Activated B cell treated with CpG ODN at 0.5 μM for 24 hours (primary cell): ENCODE measurements around the gene B3GNT8. TPM values are rescaled to one million over a fixed set of nuclear protein-coding genes. Genes with fewer than 3 reads are reported as not detected.

Experiments used
- ATAC-seq: fragments of 200-7000 bp; cut with Tn5 transposase; one replicate; pipeline ENCODE4 v1.10.0; 2021; ENCODE audit warnings: low read depth, mild to moderate bottlenecking, moderate library complexity
- CTCF ChIA-PET: fragments of 350-600 bp; sonication (Branson Sonifier 250); formaldehyde crosslinking; loops from one replicate; lab custom pipeline; 2021; ENCODE audit warnings: antibody characterized with exemption; lab: Charles Lee
- POLR2A ChIA-PET: fragments of 350-600 bp; sonication (Branson Sonifier 250); formaldehyde crosslinking; loops from one replicate; lab custom pipeline; 2021; ENCODE audit warnings: antibody characterized with exemption; lab: Charles Lee
- DNase-seq: peaks from one replicate; pipeline ENCODE4 v3.0.0; 2022
- H3K27ac Mint-ChIP-seq: one replicate; pipeline ENCODE4 v1.8.0; 2020; ENCODE audit warnings: mixed read lengths
- H3K27me3 Mint-ChIP-seq: one replicate; pipeline ENCODE4 v1.8.0; 2021; ENCODE audit warnings: mixed read lengths
- H3K36me3 Mint-ChIP-seq: one replicate; pipeline ENCODE4 v1.8.0; 2021; ENCODE audit warnings: low read depth, mixed read lengths
- H3K4me1 Mint-ChIP-seq: one replicate; pipeline ENCODE4 v1.8.0; 2021; ENCODE audit warnings: mixed read lengths
- H3K4me3 Mint-ChIP-seq: one replicate; pipeline ENCODE4 v1.8.0; 2020; ENCODE audit warnings: mild to moderate bottlenecking, mixed read lengths
- H3K9me3 Mint-ChIP-seq: one replicate; pipeline ENCODE4 v1.8.0; 2020; ENCODE audit warnings: mixed read lengths
- CTCF ChIP-seq: fragments of 200-600 bp; IDR thresholded peaks from one replicate; pipeline ENCODE4 v1.8.0; 2022; ENCODE audit warnings: antibody characterized with exemption, mild to moderate bottlenecking
- intact Hi-C: fragments of 100-400 bp; cut with micrococcal nuclease; formaldehyde crosslinking; loops from one replicate; pipeline ENCODE4 v1.15.1; 2024
- total RNA-seq: library from RNA; stranded (reverse); gene quantifications from 2 replicates; pipeline ENCODE4 v1.2.3, GENCODE V29; 2022

Gene B3GNT8
- total RNA-seq, 1 donor from 2014 or later = 0.24 TPM

- peaks cover 22% of the 10 kb centered on the region for H3K36me3 Mint-ChIP-seq
- peaks cover 17% of the 10 kb centered on the region for H3K4me1 Mint-ChIP-seq
- ChIA-PET POLR2A (interaction anchor here (0.7 to 1.1 kb wide), 2 partner anchors 11 to 12 kb away, joined by 3 read pairs; no protein-coding TSS in a partner anchor), CTCF (no interaction called here)
- DNase-seq = no peak
- H3K27me3 Mint-ChIP-seq = no peaks in the 10 kb centered on the region
- H3K27ac Mint-ChIP-seq = no peak overlapping the region
- no peak overlapping the region for H3K4me3 Mint-ChIP-seq
- H3K9me3 Mint-ChIP-seq = no peaks in the 10 kb centered on the region
- no peak for TF ChIP-seq CTCF
- no peak for ATAC-seq
- intact Hi-C loops = no loop called here
Observed at GRCh38 chr19:41407271-41407670, 19.9 kb downstream of the B3GNT8 start.

GRCh38 chr19:41405776-41406175 is 21.4 kb downstream of the B3GNT8 start:
- CTCF ChIA-PET = no interaction called here
- peaks cover 21% of the 10 kb centered on the region for H3K36me3 Mint-ChIP-seq

GRCh38 chr19:41403181-41403970 is 23.8 kb downstream of the B3GNT8 start:
- no peak overlapping the region for H3K4me3 Mint-ChIP-seq
- ChIA-PET POLR2A (no interaction called here), CTCF (no interaction called here)
- H3K27me3 Mint-ChIP-seq = no peaks in the 10 kb centered on the region
- peaks cover 14% of the 10 kb centered on the region for H3K36me3 Mint-ChIP-seq
- H3K9me3 Mint-ChIP-seq = no peaks in the 10 kb centered on the region
- DNase-seq = no peak
- intact Hi-C loops = no loop called here
- no peak for ATAC-seq
- H3K27ac Mint-ChIP-seq = no peak overlapping the region
- peaks cover 19% of the 10 kb centered on the region for H3K4me1 Mint-ChIP-seq
- TF ChIP-seq CTCF = no peak

More at GRCh38 chr19:41405776-41406175, 21.4 kb downstream of the B3GNT8 start:
- intact Hi-C loops = no loop called here
- Mint-ChIP-seq H3K9me3 (no peaks in the 10 kb centered on the region), H3K27me3 (no peaks in the 10 kb centered on the region), H3K4me3 (no peak overlapping the region), H3K27ac (no peak overlapping the region), H3K4me1 (peaks cover 17% of the 10 kb centered on the region)
- DNase-seq = no peak
- POLR2A ChIA-PET = no interaction called here
- no peak for TF ChIP-seq CTCF
- ATAC-seq = no peak

GRCh38 chr19:41402010-41402409 is 25.2 kb downstream of the B3GNT8 start:
- no peaks in the 10 kb centered on the region for H3K27me3 Mint-ChIP-seq
- DNase-seq = no peak
- H3K4me3 Mint-ChIP-seq = no peak overlapping the region
- peaks cover 21% of the 10 kb centered on the region for H3K36me3 Mint-ChIP-seq
- H3K27ac Mint-ChIP-seq = no peak overlapping the region
- ChIA-PET CTCF (no interaction called here), POLR2A (no interaction called here)
- TF ChIP-seq CTCF = no peak
- intact Hi-C loops = no loop called here
- peaks cover 29% of the 10 kb centered on the region for H3K4me1 Mint-ChIP-seq
- ATAC-seq = no peak
- no peaks in the 10 kb centered on the region for H3K9me3 Mint-ChIP-seq

GRCh38 chr19:41401483-41401882 is 25.7 kb downstream of the B3GNT8 start:
- POLR2A ChIA-PET = no interaction called here
- no peaks in the 10 kb centered on the region for H3K9me3 Mint-ChIP-seq
- no peak overlapping the region for H3K4me3 Mint-ChIP-seq
- DNase-seq (no peak), ATAC-seq (no peak)
- H3K4me1 Mint-ChIP-seq = peaks cover 33% of the 10 kb centered on the region
- no peaks in the 10 kb centered on the region for H3K27me3 Mint-ChIP-seq
- no peak for TF ChIP-seq CTCF
- intact Hi-C loops = no loop called here
- H3K27ac Mint-ChIP-seq = no peak overlapping the region
- H3K36me3 Mint-ChIP-seq = peaks cover 19% of the 10 kb centered on the region
- CTCF ChIA-PET = no interaction called here
